HepG2 (cell line): ENCODE results near the gene MAML1. TPM values are rescaled to one million over a fixed set of nuclear protein-coding genes. Genes with fewer than 3 reads are reported as not detected.
A peak's percentile ranks its signal among the peaks of the same experiment; 100 is the strongest.

Source experiments
- DNMT1 ChIP-seq: sonication (generic); formaldehyde crosslinking; IDR thresholded peaks from 2 replicates; pipeline ENCODE4 v1.5.1; 2020; ENCODE audit warnings: mild to moderate bottlenecking, missing genetic modification reagents
- ERF ChIP-seq: IDR thresholded peaks from 2 replicates; pipeline ENCODE4 v1.6.1; 2018; ENCODE audit warnings: missing biosample characterization, missing genetic modification reagents
- ESRRA ChIP-seq: sonication (generic); formaldehyde crosslinking; IDR thresholded peaks from 2 replicates; pipeline ENCODE4 v1.5.1; 2020; ENCODE audit warnings: mild to moderate bottlenecking, low read depth, missing genetic modification reagents
- ETV6 ChIP-seq: sonication (generic); formaldehyde crosslinking; conservative IDR thresholded peaks from 2 replicates; pipeline ENCODE4 v1.4.0; 2020; ENCODE audit warnings: missing genetic modification reagents
- MED8 ChIP-seq: sonication (generic); formaldehyde crosslinking; IDR thresholded peaks from 2 replicates; pipeline ENCODE4 v1.8.1; 2023; ENCODE audit warnings: mild to moderate bottlenecking, missing genetic modification reagents; ENCODE audit not compliant: insufficient replicate concordance
- NR2F6 ChIP-seq, 2 experiments: IDR thresholded peaks; 2 replicates each; pipeline ENCODE4 v1.6.1; 2016; ENCODE audit warnings: antibody characterized with exemption in 1 of 2, mild to moderate bottlenecking in 1 of 2
- RARA ChIP-seq: IDR thresholded peaks from 2 replicates; pipeline ENCODE4 v1.6.1; 2016; ENCODE audit warnings: missing genetic modification reagents, missing compliant biosample characterization
- SRSF1 ChIP-seq: fragments of 200-400 bp; formaldehyde crosslinking; optimal IDR thresholded peaks from 2 replicates; pipeline ENCODE3; 2017; ENCODE audit warnings: mild to moderate bottlenecking, low read depth, low read length, moderate library complexity
- YEATS2 ChIP-seq: sonication (generic); formaldehyde crosslinking; IDR thresholded peaks from 2 replicates; pipeline ENCODE4 v1.4.0; 2020; ENCODE audit warnings: missing genetic modification reagents, borderline replicate concordance
- ZEB1 ChIP-seq: IDR thresholded peaks from 2 replicates; pipeline ENCODE4 v1.6.1; 2012; ENCODE audit warnings: mild to moderate bottlenecking, low read depth, inconsistent platforms; ENCODE audit not compliant: insufficient replicate concordance
- ZMYM4 ChIP-seq: sonication (generic); formaldehyde crosslinking; IDR thresholded peaks from 2 replicates; pipeline ENCODE4 v1.8.1; 2023; ENCODE audit warnings: mild to moderate bottlenecking, missing genetic modification reagents
- ZNF766 ChIP-seq: sonication (generic); formaldehyde crosslinking; IDR thresholded peaks from 2 replicates; pipeline ENCODE4 v1.5.0; 2020; ENCODE audit warnings: missing genetic modification reagents, borderline replicate concordance
- ZNF790 ChIP-seq: sonication (generic); formaldehyde crosslinking; IDR thresholded peaks from 2 replicates; pipeline ENCODE4 v1.8.0; 2022; ENCODE audit warnings: missing genetic modification reagents, mild to moderate bottlenecking, borderline replicate concordance
- polyA plus RNA-seq, 8 experiments: library from polyadenylated mRNA; depleted of rRNA in 3 of 8; stranded (reverse) in 7 of 8; unstranded in 1 of 8; fragments of >200 nt; fragmentation: Illumina TruSeq in 4 of 8; extraction: Trizol in 4 of 8; gene quantifications; 2 replicates each; pipeline versions ENCODE4 v1.2.1 to v1.2.3, GENCODE V29; 2011 to 2016; ENCODE audit warnings: low read depth in 4 of 8, missing spikeins in 1 of 8, mixed read lengths in 1 of 8; ENCODE audit not compliant: insufficient read depth in 1 of 8
- total RNA-seq, 5 experiments: library from RNA; depleted of rRNA; stranded (reverse); fragments of >200 nt; fragmentation: Illumina TruSeq; extraction: Trizol; gene quantifications; 2 replicates each; pipeline ENCODE4 v1.2.3, GENCODE V29; 2016; ENCODE audit warnings: low read depth in 1 of 5
- TF ChIP-seq, protein P1 (sequence below): sonication (generic); formaldehyde crosslinking; IDR thresholded peaks from 2 replicates; pipeline ENCODE4 v1.4.0; 2020; ENCODE audit warnings: missing genetic modification reagents, low read depth, mild to moderate bottlenecking, borderline replicate concordance
- TF ChIP-seq, protein P2 (sequence below): sonication (generic); IDR thresholded peaks from 2 replicates; pipeline ENCODE4 v1.6.1; 2016; ENCODE audit warnings: low read depth, borderline replicate concordance
- TF ChIP-seq, protein P3 (sequence below): sonication (generic); formaldehyde crosslinking; IDR thresholded peaks from 2 replicates; pipeline ENCODE4 v1.4.0; 2020; ENCODE audit warnings: low read depth, mild to moderate bottlenecking, missing genetic modification reagents
- TF ChIP-seq, protein P4 (sequence below): sonication (generic); formaldehyde crosslinking; IDR thresholded peaks from 2 replicates; pipeline ENCODE4 v1.5.1; 2020; ENCODE audit warnings: mild to moderate bottlenecking, missing genetic modification reagents, moderate library complexity
- TF ChIP-seq, protein P5 (sequence below): IDR thresholded peaks from 2 replicates; pipeline ENCODE4 v1.6.1; 2016; ENCODE audit warnings: low read depth

The MAML1 gene
- total and polyA plus RNA-seq, 2 of the 13 experiments (the other 11 are each of a cell fraction or from before 2014, with no cell fraction given): 10.0 to 10.8 TPM

- TF ChIP-seq, protein P1, sequence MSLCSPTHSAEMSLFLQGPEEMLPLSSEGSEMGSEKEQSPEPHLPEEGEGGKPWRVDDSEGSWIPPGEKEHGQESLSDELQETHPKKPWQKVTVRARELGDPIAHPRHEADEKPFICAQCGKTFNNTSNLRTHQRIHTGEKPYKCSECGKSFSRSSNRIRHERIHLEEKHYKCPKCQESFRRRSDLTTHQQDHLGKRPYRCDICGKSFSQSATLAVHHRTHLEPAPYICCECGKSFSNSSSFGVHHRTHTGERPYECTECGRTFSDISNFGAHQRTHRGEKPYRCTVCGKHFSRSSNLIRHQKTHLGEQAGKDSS: 0 out of 2 replicates have a peak, but pooled peaks have one; percentile 25
- TF ChIP-seq RARA: no peak
- peak; percentile 60 for TF ChIP-seq SRSF1
- TF ChIP-seq, protein P2, sequence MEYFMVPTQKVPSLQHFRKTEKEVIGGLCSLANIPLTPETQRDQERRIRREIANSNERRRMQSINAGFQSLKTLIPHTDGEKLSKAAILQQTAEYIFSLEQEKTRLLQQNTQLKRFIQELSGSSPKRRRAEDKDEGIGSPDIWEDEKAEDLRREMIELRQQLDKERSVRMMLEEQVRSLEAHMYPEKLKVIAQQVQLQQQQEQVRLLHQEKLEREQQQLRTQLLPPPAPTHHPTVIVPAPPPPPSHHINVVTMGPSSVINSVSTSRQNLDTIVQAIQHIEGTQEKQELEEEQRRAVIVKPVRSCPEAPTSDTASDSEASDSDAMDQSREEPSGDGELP: 0 out of 2 replicates have a peak, but pooled peaks have one; percentile 5
- TF ChIP-seq, protein P3, sequence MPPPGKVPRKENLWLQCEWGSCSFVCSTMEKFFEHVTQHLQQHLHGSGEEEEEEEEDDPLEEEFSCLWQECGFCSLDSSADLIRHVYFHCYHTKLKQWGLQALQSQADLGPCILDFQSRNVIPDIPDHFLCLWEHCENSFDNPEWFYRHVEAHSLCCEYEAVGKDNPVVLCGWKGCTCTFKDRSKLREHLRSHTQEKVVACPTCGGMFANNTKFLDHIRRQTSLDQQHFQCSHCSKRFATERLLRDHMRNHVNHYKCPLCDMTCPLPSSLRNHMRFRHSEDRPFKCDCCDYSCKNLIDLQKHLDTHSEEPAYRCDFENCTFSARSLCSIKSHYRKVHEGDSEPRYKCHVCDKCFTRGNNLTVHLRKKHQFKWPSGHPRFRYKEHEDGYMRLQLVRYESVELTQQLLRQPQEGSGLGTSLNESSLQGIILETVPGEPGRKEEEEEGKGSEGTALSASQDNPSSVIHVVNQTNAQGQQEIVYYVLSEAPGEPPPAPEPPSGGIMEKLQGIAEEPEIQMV (CRISPR knock-in tag): peak; percentile 47; the same call in 1 of the 2 replicates
- TF ChIP-seq ZNF790 (CRISPR knock-in tag): peak; percentile 44; the same call in 1 of the 2 replicates
- peak; percentile 59; the same call in 1 of the 2 replicates for TF ChIP-seq ZNF766 (CRISPR knock-in tag)
- TF ChIP-seq, protein P4, sequence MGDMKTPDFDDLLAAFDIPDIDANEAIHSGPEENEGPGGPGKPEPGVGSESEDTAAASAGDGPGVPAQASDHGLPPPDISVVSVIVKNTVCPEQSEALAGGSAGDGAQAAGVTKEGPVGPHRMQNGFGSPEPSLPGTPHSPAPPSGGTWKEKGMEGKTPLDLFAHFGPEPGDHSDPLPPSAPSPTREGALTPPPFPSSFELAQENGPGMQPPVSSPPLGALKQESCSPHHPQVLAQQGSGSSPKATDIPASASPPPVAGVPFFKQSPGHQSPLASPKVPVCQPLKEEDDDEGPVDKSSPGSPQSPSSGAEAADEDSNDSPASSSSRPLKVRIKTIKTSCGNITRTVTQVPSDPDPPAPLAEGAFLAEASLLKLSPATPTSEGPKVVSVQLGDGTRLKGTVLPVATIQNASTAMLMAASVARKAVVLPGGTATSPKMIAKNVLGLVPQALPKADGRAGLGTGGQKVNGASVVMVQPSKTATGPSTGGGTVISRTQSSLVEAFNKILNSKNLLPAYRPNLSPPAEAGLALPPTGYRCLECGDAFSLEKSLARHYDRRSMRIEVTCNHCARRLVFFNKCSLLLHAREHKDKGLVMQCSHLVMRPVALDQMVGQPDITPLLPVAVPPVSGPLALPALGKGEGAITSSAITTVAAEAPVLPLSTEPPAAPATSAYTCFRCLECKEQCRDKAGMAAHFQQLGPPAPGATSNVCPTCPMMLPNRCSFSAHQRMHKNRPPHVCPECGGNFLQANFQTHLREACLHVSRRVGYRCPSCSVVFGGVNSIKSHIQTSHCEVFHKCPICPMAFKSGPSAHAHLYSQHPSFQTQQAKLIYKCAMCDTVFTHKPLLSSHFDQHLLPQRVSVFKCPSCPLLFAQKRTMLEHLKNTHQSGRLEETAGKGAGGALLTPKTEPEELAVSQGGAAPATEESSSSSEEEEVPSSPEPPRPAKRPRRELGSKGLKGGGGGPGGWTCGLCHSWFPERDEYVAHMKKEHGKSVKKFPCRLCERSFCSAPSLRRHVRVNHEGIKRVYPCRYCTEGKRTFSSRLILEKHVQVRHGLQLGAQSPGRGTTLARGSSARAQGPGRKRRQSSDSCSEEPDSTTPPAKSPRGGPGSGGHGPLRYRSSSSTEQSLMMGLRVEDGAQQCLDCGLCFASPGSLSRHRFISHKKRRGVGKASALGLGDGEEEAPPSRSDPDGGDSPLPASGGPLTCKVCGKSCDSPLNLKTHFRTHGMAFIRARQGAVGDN (CRISPR knock-in tag): peak; percentile 73
- peak; percentile 26 for TF ChIP-seq MED8 (CRISPR knock-in tag)
- TF ChIP-seq, protein P5, sequence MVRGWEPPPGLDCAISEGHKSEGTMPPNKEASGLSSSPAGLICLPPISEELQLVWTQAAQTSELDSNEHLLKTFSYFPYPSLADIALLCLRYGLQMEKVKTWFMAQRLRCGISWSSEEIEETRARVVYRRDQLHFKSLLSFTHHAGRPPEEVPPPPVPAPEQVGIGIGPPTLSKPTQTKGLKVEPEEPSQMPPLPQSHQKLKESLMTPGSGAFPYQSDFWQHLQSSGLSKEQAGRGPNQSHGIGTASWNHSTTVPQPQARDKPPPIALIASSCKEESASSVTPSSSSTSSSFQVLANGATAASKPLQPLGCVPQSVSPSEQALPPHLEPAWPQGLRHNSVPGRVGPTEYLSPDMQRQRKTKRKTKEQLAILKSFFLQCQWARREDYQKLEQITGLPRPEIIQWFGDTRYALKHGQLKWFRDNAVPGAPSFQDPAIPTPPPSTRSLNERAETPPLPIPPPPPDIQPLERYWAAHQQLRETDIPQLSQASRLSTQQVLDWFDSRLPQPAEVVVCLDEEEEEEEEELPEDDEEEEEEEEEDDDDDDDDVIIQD (CRISPR knock-in tag): peak; percentile 89; the same call in 1 of the 2 replicates
- 0 out of 2 replicates have a peak, but pooled peaks have one; percentile 23 for TF ChIP-seq YEATS2
- TF ChIP-seq DNMT1: peak; percentile 54; the same call in 1 of the 2 replicates
- no peak; the same call in 1 of the 2 replicates for TF ChIP-seq ETV6 (CRISPR knock-in tag)
- peak; percentile 80 for TF ChIP-seq ZEB1
- 0 out of 2 replicates have a peak, but pooled peaks have one; percentile 50 for TF ChIP-seq ESRRA
- 0 out of 2 replicates have a peak, but pooled peaks have one; percentile 42 for TF ChIP-seq ERF (CRISPR knock-in tag)
- peak; percentile 30 for TF ChIP-seq ZMYM4 (CRISPR knock-in tag)
- 0 out of 2 replicates have a peak, but pooled peaks have one; percentile 21 for TF ChIP-seq NR2F6 (IDR thresholded peaks at IDR 0.05)
- TF ChIP-seq NR2F6 (CRISPR knock-in tag; IDR thresholded peaks at IDR 0.05): peak; percentile 39
Observed at GRCh38 chr5:179795863-179796833, 63.5 kb downstream of the MAML1 start (continued).
